Eye (tissue), 1 donor: ENCODE measurements around the gene ASMTL.
"Not testable (repeated sequence)": the region's sequence is repeated elsewhere in the genome, so short reads cannot be mapped to it uniquely, and the experiment has no call there.

ENCODE experiments used
- DNase-seq: peaks from one replicate; pipeline ENCODE4 v3.0.0-alpha.2; 2015

Gene ASMTL

GRCh38 chrX:1385253-1386223, 67.2 kb downstream of the ASMTL start:
- DNase-seq = no peak

- no peak for DNase-seq
Measured at GRCh38 chrX:1384658-1385252, 68.0 kb downstream of the ASMTL start.

- peak; percentile 33 for DNase-seq
Measured at GRCh38 chrX:1380672-1381233, 72.0 kb downstream of the ASMTL start.

- DNase-seq = no peak
Measured at GRCh38 chrX:1378306-1378759, 74.4 kb downstream of the ASMTL start.

GRCh38 chrX:1368385-1368698, 84.4 kb downstream of the ASMTL start:
- no peak for DNase-seq

- not testable (repeated sequence) for DNase-seq
Measured at GRCh38 chrX:1366363-1366762, 86.3 kb downstream of the ASMTL start.

- DNase-seq = no peak
Measured at GRCh38 chrX:1361910-1362309, 90.8 kb downstream of the ASMTL start.

- no peak for DNase-seq
Measured at GRCh38 chrX:1361275-1361674, 91.4 kb downstream of the ASMTL start.

GRCh38 chrX:1360171-1360570, 92.5 kb downstream of the ASMTL start:
- DNase-seq = no peak

- no peak for DNase-seq
Measured at GRCh38 chrX:1359477-1359873, 93.2 kb downstream of the ASMTL start.

GRCh38 chrX:1358793-1359476, 93.8 kb downstream of the ASMTL start:
- DNase-seq = no peak

GRCh38 chrX:1357993-1358392, 94.7 kb downstream of the ASMTL start:
- DNase-seq = no peak

- DNase-seq = peak; percentile 23
Measured at GRCh38 chrX:1355131-1356046, 97.3 kb downstream of the ASMTL start.

GRCh38 chrX:1354036-1355019, 98.4 kb downstream of the ASMTL start:
- peak; percentile 9 for DNase-seq
